C1 segment of cervical spinal cord (tissue), 14 donors: ENCODE results near the gene PCSK6.
"Not testable (repeated sequence)": the region's sequence is repeated elsewhere in the genome, so short reads cannot be mapped to it uniquely, and the experiment has no call there.

Experiments used
- DNase-seq, 14 donors: peaks; one replicate each; lab custom pipeline; 2025; lab: John Stamatoyannopoulos, UW

PCSK6 gene

GRCh38 chr15:101402883-101403282 lies 86.6 kb downstream of the PCSK6 start:
- not testable (repeated sequence) for DNase-seq

- no peak for DNase-seq
These were observed 88.2 kb downstream of the PCSK6 start for GRCh38 chr15:101401286-101401685.

GRCh38 chr15:101399431-101399830 lies 90.1 kb downstream of the PCSK6 start:
- no peak for DNase-seq

- no peak for DNase-seq
These were observed 91.3 kb downstream of the PCSK6 start for GRCh38 chr15:101398247-101398646.

- peak in 1 of 14 donors; percentile 11 for DNase-seq
These were observed 91.9 kb downstream of the PCSK6 start for GRCh38 chr15:101397521-101398003.

- no peak for DNase-seq
These were observed 92.8 kb downstream of the PCSK6 start for GRCh38 chr15:101396484-101397261.

- DNase-seq = no peak
These were observed 94.9 kb downstream of the PCSK6 start for GRCh38 chr15:101394654-101395053.

- DNase-seq = no peak
These were observed 95.4 kb downstream of the PCSK6 start for GRCh38 chr15:101394056-101394630.

- no peak for DNase-seq
These were observed 96.3 kb downstream of the PCSK6 start for GRCh38 chr15:101393172-101393571.

GRCh38 chr15:101391981-101392640 lies 97.4 kb downstream of the PCSK6 start:
- no peak for DNase-seq

- no peak for DNase-seq
These were observed 98.1 kb downstream of the PCSK6 start for GRCh38 chr15:101391431-101391830.

- DNase-seq = no peak
These were observed 99.0 kb downstream of the PCSK6 start for GRCh38 chr15:101390462-101390861.

GRCh38 chr15:101390060-101390459 lies 99.4 kb downstream of the PCSK6 start:
- DNase-seq = no peak

- no peak for DNase-seq
These were observed 100.1 kb downstream of the PCSK6 start for GRCh38 chr15:101389362-101389761.

- no peak for DNase-seq
These were observed 101.5 kb downstream of the PCSK6 start for GRCh38 chr15:101388046-101388445.

- no peak for DNase-seq
These were observed 101.9 kb downstream of the PCSK6 start for GRCh38 chr15:101387574-101387973.

GRCh38 chr15:101386967-101387366 lies 102.5 kb downstream of the PCSK6 start:
- DNase-seq = no peak

GRCh38 chr15:101386006-101386405 lies 103.5 kb downstream of the PCSK6 start:
- no peak for DNase-seq

- DNase-seq = no peak
These were observed 105.2 kb downstream of the PCSK6 start for GRCh38 chr15:101384276-101384675.

GRCh38 chr15:101382544-101382943 lies 107.0 kb downstream of the PCSK6 start:
- no peak for DNase-seq

- DNase-seq = no peak
These were observed 107.8 kb downstream of the PCSK6 start for GRCh38 chr15:101381671-101382212.

GRCh38 chr15:101380146-101380545 lies 109.4 kb downstream of the PCSK6 start:
- no peak for DNase-seq
